Esophagus mucosa (tissue), 1 donor: ENCODE data around the gene ACSL6. TPM values are rescaled to one million over a fixed set of nuclear protein-coding genes. Genes with fewer than 3 reads are reported as not detected.

Source experiments
- ATAC-seq: fragments of 200-7000 bp; cut with Tn5 transposase; one replicate; pipeline ENCODE4 v1.9.1; 2020
- total RNA-seq: library from RNA; stranded (reverse); gene quantifications from one replicate; pipeline ENCODE4 v1.2.4, GENCODE V29; 2023
- donor health status: DM: yes; HTN: yes; CAD: no.

ACSL6 gene
- total RNA-seq, 1 donor from 2014 or later: 0.08 TPM

DNA sequence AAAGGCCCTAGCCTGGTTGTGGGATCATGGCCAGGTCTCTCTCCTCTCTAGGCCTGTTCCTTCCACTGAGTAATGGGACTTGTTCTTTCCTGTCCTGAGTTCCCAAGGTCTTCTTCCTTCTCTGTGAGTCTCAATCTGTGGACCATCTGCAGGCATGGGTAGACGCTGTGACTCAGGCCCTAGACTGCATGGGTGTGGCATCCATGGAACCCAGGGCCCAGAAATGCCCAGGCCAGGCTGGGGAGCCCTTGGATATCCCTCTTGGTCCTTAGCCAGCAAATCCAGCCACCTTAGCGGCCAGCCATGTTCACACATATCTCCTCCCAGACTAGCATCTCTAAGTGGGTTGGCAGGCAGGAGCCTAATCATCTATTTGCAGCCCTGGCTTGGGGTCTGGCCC, 2.3 kb upstream of the ACSL6 start:
- no peak for ATAC-seq

DNA sequence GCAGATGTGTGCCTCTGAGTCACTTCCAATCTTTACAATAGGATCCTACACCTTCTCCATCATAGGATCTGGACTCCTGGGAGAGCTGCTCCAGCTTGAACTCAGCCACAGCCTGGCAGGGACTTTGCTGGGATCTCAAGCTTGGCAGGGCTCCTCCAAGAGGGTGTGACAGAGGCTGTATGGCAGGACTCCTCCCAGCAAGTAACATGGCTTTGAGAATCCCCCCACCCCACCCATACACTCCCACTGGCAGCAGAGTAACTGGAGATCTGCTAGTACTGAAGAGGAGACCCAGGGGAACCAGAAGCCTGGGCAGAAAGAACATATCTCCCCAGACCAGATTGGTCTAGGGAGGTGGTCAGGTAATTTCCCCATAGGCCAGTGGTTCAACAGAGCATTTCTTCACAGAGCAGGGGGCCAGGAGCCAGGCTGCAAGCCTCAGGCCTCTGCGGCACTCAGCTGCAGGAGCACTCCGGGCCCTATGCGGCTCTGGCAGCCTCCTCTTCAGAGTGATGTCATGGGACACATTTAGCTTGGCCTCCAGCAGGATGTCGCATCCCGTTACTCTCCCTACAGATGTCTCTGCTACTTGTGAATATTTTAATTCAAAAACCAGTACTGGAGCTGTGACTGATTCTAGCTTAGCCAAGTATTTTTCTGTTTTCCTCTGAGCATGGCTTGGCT, 1.7 kb upstream of the ACSL6 start:
- no peak for ATAC-seq

DNA sequence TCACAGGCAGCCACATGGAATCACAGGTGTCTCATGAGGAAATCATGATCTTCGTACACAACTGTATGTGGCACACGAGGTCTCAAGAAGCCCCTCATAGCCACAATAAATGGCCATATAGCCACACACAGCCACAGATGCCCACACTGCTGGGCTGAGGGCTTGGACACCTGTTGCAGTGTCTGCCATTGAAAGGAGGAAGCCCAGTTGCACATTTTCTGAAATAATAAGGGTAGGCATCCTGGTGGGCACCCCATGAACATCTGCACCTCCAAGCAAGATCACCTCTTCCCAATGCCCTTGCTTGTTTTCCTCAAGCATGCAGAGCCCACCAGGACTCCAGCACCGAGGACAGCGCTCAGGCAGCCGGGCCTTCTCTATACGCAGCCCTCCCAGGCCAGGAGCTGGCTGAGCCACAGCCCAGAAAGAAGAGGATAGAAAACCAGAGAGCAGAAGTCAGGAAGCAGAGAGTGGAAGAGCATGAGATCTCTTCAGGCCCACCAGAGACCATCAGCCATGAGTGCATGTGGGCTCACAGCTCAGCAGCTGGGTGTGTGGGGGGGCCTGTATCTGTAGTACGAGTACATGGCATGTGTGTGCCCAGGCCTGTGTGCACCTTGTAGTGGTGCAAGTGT, 1.0 kb upstream of the ACSL6 start:
- ATAC-seq: no peak

DNA sequence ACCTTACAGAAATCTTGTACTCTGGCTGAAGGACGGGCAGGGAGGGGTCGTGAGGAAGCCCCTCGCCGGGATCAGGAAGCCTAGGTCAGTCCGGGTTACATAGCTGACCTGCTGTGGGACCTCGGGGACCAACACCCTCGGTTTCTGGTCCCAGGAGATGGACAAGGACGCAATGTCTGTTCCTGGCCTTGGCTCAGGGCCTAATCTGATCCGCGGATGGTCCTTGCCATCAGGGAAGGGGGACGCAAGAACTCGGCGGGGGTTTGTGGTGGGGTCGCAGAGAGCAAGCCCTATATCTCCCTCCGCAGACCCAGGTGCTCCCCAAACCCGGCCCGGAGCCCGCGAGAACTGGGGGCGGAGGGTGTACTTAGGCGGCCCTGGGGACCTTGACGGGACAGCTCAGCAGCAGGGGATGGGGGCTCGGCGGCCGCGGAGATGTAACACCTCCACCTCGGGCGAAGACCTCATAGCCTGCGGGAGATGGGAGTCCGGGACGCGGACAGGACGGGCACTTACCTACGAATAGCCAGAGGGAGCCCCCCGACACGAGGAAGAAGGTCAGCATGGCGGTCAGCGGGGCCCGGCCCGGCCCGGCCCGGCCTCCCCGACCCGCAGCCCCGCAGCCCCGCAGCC, 353 bp downstream of the ACSL6 start:
- ATAC-seq: no peak

DNA sequence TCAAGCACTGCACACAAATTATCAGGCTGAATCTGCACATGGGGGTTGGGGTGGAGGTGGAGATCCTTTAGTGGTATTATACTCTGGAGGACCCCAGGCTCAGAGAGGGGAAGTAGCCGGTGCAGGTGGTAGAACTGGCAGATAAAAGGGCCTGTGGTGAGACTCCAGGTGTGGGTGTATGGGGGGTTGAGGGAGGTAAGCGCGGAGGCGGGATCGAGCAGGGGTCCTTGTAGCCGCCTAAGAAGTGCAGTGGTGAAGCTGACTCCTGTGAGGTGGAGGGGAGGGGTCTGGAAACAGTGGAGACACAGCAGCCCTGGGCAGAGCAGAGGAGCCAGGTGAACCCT, 841 bp downstream of the ACSL6 start:
- ATAC-seq: no peak

DNA sequence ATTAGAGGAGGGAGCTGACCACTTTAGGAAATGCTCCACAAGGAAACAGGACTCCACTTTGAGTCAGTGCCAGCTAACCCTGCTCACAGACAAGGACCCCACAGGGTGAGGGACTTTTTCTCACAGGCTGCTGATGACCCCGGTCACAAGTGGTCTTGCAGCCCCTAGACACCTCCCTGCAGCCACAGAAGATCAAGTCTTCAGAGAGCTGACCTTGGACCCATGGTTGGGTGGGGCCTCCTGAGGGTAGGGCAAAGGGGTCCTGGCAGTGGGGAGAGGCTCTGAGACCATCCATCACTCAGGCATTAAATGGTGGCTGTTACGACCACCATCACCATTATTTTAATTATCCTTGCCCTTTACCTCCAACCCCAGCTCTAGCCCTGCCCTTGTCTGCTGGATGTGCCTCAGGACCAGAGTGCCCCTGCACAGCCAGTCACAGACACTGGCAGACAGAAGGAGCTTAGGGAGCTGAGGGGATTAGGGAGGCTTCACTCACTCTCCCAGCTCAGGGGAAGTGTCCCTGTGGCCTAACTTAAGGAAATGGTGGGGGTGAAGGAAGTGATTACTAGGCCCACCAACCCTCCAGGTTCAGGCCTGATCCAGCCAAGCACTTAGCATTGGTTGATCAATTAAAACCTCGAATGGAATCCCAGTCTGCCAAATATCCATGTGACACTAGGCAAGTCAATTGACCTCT, 1.6 kb downstream of the ACSL6 start:
- no peak for ATAC-seq

DNA sequence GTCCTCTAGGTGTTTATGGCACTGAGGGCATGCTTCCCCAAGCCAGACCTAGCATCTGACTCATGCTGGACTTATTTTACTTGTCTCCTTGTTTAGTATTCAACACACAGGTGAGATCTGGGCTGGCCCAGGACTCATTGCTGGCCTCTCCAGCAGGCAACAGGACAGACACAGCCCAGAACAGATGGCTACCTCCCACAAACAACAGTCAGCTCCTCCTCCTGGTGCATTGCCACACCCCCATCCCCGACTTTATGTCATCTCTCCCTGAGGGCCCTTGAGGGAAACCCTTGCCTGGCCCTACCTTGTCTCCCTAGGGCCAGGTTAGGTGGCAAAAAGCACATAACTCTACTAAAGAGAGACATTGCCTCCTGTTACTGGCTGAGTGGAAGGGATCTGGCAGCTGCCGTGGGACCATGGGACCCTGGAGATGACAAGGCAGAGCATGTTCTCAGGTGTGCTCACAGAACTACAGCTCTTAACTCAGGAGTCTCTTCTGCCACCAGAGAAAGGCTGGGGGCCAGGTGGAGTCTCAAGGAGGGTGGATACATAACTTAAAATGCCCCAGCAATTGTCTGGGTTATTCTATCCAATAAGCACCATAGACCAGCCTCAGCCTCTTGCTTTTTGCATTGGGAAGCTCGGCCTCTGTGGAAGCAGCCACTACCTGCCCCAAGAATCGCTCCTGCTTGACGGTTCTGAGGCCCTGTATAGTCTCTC, 2.3 kb downstream of the ACSL6 start:
- ATAC-seq: peak; percentile 79

DNA sequence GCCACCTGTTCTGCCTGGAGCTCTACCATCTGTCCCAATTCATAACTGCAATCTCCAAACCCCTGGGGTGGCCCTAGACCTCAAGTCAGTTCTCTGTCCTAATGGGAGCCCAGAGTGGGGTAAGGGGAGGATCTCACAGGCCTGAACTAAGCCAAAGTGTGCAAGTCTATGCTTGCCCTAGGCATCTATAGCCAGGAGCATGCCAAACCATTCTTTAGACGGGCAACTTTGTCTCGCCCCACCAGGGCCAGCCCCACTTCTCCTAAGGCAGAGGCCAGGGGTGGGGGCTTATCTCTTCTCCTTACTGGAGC, 3.3 kb downstream of the ACSL6 start:
- ATAC-seq: no peak

DNA sequence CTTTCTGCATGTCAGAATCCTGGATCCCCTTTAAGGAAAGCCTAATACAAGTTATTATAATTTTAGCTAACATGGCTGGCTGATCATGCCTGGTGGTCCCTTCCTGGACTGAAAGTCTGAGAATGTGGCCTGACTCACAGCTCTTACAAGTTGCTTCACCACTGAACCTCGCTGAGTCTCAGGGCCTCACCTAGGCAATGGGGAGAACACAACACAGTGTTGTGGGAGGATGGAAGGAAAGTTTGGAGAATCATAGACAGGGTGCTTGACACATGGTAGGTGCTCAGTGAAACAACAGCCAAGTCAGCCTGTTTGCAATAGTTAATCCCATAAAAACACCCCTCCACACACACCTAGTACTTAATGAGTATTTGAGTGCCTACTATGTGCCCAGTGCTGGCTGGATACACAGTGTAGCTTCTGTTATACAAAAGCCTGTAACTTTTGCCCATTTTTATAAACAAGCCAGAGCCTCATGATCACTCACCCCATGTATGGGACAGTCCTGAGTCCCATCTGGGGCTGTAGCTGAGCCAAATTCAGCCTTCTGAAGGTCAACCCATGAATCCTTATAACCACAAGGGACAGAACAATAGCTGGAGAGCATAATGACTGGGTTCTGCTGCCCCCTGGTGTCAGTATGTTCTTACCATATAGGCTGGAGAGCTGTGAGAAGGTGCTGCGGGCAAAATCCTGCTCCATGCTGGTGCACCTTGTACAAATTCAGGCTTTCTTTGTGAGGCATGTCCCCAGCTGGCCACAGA, 3.9 kb downstream of the ACSL6 start:
- ATAC-seq: peak; percentile 76

DNA sequence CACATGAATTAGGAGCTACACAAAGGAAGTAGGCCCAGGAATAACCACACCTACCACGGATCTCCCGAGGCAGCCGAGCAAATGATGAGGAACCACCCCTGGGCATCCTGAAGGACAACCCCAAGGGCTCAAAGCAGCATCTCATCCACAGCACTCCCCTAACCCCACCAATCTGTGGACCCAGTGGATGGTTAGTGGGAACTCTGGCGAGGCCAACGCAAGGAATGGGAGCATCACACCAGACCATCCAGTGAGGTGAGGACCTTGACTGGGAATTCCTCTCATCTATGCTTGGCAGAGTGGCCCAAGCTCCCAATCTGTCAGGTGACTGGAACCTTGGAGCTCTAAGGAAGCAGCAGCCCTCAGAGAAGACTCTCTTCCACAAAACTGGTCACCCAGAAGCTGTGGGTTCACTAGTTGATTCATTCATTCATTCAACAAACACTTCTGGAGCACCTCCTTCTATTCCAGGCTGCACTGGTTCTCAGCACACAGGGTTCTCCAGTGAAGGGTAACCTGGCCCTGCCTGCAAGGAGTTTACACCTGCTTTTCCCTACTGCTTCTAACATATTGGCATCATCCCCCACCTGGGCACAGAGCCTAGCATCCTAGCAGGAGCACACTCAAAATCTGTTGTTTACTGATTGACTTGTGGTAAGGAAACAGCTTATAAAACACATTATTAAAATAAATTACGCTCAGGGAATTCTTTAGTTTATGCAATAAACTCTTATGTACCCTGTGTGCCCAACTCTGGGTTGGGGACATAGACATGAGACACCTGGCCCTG, 4.9 kb downstream of the ACSL6 start:
- no peak for ATAC-seq

DNA sequence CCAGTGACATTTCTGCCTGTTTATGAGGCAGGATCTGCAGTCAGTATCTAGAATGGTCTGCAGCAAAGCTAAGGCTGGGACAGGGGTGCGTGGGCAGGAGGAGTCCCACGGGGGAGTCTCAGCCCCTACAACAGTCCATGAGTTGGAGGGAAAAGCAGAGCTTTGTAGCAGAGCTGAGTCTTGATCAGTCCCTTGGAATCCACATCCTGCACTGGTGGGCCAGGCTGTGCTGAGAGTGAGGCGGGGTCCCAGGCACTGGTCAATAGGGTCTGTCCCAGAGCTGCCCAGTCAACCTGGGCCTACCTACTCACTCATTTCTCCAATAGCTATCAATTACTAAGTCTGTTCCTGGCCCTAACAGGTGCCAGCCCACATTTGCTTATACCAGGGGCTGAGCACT, 5.9 kb downstream of the ACSL6 start:
- no peak for ATAC-seq

DNA sequence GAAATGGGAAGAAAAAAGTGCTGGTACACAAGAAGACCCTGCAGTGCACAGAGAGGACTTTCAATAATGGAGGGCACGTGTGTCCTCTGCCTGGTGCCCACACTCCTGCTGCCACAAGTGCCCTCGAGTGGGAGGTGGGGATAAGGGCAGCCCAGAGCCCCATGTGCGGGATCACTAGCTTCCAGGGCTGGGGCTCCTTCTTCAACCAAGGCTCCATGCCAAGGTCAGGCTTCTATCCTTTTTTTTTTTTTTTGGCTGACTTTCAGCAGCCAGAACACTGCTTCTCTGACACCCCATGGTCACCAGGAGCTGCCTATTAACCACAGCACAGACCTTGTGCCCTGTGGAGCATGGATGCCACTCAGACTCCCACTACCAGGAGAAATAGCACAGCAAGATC, 7.5 kb downstream of the ACSL6 start:
- ATAC-seq: no peak

DNA sequence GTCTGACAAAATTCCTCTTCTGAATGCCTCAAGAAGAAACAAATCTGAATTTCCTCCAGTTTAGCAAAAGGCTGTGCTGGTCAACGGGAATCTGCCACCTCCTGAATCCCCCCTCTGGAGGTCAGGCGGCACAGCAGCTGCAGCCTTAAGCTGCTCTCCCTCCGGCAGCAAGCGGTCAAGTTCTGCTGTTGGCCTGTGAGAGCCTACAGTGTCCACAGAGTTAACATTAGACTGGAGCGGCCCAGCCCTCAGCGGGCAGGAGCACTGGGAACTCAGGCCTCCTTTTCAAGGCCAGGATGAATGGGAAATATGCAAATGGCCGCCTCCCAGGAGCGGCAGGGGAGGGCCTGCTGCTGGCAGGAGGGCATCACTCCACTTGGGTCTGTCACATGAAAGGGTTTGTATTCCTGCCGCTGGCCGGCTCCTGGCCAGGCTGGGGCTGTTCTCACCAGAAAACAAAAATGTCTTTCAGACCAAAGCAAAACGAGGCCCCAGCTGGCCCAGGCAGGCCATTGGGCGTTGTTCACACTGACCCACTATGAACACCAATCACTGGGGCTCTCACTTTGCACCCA, 8.2 kb downstream of the ACSL6 start:
- no peak for ATAC-seq

DNA sequence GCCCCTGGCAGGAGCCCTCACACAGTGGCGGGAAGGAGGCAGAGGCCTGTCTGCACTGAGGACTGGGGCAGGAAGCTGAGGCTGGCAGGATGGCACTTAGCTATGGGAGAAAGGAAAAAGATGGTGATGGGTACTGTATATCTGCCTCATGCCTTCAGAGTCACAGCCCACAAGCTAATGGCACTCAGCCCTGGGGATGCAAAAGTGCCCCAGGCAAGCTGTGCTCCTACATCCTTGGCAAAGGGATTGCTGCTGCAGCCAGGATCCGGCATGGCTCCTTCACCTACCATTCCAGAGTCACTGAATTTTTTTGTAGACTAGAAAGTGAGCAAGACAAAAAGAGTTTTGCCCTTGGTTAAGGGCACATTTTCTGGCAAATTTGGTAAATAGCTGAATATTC, 8.7 kb downstream of the ACSL6 start:
- no peak for ATAC-seq

DNA sequence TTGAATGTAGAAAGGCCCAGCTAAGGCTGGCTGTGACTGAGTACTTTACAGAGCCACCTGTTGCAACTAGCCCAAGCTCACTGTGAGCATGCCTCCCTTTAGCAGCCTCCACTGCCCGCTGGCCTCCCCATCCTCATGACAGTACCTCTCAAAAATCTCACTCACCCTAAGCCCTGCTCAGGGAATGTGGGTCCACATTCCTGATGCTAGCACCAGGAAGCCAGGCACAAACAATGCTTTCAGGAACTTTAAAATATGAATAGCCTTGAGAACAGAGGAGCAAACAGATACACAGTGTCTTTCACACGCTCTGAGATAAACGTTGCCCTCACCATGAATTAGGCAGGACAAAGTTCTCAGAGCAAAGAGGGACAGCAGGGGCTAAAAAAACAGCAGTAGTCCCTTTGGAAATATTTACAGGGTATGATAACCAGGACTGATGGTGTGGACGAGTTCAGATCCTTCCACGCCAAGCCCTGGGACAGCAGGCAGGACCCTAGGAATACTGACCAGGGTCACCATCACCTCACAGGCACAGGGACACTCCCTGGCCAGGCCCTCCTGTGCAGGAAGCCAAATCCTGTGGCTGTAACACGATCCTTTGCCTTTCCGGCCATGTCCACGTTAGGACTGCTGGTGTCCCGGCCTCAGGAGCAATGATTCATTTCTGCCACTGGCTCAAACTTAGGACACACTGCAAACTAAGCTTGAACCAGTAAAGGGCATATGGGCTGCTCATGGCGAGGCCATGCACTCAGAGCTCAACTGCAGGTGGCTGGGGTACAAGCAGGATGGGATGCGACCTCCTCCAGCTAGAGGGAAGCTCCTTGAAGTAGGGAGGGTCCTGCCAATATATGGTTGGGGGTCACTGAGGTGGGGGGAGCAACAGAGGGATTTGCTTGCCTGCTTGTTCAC, 9.6 kb downstream of the ACSL6 start:
- no peak for ATAC-seq

DNA sequence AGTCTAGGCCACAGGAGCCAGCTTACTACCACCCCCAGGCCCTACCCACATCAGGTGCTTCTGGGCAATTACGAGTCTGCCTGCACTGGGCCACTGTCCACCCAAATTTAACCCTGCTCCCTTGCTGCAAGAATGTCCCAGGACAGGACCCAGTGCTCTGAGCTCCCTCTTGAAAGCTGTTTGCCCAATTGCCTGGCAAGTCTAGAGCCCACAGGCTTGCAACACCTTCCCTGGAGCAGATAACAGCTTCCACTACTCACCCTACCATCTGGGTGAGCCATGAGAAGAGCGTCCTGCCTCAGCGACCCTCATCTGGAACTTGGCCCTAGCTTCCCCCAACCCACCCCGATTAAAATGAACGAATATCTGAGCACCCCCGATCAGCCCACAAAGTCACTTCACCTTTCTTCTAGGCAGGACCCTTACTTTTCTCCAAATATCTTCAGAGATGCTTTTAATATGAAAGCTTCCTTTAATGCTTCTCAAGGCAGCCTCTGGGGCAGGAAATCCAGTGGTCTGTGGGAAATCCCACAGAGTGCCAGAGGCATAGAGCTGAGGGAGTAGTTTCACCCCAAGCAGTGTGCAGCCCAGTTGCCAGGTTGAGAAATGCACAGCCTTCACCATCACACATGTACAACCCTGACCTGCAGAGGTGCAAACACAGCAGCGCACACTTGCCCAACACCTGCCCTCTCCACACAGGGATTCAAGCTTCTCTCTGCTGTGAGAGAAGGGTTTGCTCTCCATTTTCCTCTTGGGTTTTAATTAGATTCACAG, 10.6 kb downstream of the ACSL6 start:
- ATAC-seq: no peak

DNA sequence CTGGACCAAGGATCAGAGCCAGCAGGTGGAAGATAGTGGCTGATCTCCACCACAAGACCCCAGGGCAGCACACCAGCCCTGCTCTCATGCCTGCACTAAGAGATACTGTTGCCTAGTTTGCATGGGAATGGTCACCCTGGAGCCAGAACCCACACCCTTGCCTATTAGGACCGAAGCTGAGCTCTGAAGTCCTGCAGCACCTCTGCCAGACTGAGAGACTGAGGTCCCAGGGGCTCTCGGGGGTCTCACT, 11.3 kb downstream of the ACSL6 start:
- ATAC-seq: no peak

DNA sequence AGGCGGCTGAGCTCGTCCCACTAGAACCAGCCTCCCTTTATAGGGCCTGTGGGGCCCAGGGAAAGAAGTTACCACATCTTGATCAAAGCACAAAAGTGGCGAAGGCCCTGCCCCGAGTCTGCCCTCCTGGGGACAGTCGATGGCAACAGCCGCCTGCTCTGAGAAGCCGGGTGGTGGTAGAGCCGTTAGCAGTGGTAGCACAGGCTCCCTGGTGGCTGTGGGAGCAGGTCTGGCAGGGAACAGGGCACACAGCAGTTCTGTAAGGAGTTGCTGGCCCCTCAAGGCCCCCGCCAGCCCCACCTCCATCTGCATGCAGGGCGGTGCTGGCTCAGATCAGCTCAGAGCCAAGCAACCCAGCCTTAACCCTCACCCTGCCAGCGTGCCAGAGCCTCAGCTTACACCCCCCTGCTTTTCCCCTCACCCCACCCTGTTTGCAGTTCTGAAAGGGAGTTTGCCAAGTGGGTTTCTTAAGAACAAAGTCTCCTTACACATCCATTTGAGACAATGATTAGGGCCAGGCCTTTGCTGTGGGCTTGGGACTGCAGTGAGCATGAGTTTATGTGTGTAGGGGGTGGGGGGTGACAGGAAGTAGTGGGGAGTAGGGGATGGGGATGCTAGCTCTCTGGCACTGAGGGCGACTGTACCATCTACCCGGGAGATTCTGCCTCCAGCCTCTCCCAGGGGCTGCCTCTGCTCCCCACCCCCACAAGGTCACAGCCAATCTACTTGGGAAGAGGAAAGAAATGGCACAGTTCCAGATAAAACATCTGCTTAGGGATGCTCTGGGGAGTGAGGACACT, 11.8 kb downstream of the ACSL6 start:
- no peak for ATAC-seq

DNA sequence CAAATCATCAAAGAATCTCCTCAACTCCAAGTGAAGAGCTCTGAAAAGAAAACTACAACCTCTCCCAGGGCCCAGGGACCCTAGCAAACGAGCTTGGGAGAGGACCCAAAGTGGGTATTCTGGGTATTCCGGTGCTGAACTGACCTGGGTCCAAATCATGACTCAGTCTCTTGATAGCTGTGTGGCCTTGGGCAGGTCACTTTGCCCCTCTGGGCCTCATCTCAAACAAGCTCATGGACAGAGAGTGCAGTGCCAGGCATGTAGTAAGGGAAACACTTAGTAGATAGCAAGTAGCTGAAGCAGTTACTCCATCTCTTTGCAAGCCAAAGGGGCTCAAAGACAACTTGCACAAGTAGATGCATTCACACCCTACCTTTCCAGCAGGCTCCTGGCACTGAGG, 12.4 kb downstream of the ACSL6 start:
- ATAC-seq: no peak
